MV-4-11 (cell line): ENCODE results near the gene ITPKA.

Experiments
- DNase-seq: peaks from one replicate; lab custom pipeline; 2025; lab: John Stamatoyannopoulos, UW

The ITPKA gene

GRCh38 chr15:41490355-41490754 is 3.3 kb upstream of the ITPKA start:
- DNase-seq = peak; percentile 96

- DNase-seq = no peak
Measured at GRCh38 chr15:41491889-41492288, 1.8 kb upstream of the ITPKA start.

GRCh38 chr15:41492597-41493204 is 973 bp upstream of the ITPKA start:
- no peak for DNase-seq

- no peak for DNase-seq
Measured at GRCh38 chr15:41493902-41494189, 172 bp downstream of the ITPKA start.

- DNase-seq = no peak
Measured at GRCh38 chr15:41494190-41494921, 682 bp downstream of the ITPKA start.

GRCh38 chr15:41494922-41495735 is 1.5 kb downstream of the ITPKA start:
- DNase-seq = no peak

- no peak for DNase-seq
Measured at GRCh38 chr15:41495736-41496599, 2.3 kb downstream of the ITPKA start.

- DNase-seq = no peak
Measured at GRCh38 chr15:41498657-41499056, 5.0 kb downstream of the ITPKA start.

GRCh38 chr15:41499109-41499851 is 5.6 kb downstream of the ITPKA start:
- DNase-seq = no peak

GRCh38 chr15:41501191-41501917 is 7.7 kb downstream of the ITPKA start:
- DNase-seq = no peak

- no peak for DNase-seq
Measured at GRCh38 chr15:41501931-41502794, 8.5 kb downstream of the ITPKA start.

GRCh38 chr15:41502795-41503668 is 9.4 kb downstream of the ITPKA start:
- peak; percentile 37 for DNase-seq

GRCh38 chr15:41503669-41504010 is 10.0 kb downstream of the ITPKA start:
- no peak for DNase-seq

- DNase-seq = no peak
Measured at GRCh38 chr15:41504751-41505492, 11.2 kb downstream of the ITPKA start.

- DNase-seq = no peak
Measured at GRCh38 chr15:41505776-41506175, 12.1 kb downstream of the ITPKA start.

GRCh38 chr15:41506796-41507341 is 13.2 kb downstream of the ITPKA start:
- peak; percentile 26 for DNase-seq

- no peak for DNase-seq
Measured at GRCh38 chr15:41507820-41508290, 14.2 kb downstream of the ITPKA start.

- no peak for DNase-seq
Measured at GRCh38 chr15:41510728-41511127, 17.1 kb downstream of the ITPKA start.
